ENCODE measurements around the gene BRD1. TPM values are rescaled to one million over a fixed set of nuclear protein-coding genes. Genes with fewer than 3 reads are reported as not detected.

The BRD1 gene
- total and polyA plus RNA-seq, 2 experiments from 2014 or later = 12.3 to 33.8 TPM

- H3K4me1 ChIP-seq (ENCODE audit: insufficient read depth) = no peaks in the 10 kb centered on the region
- DNase-seq (ENCODE audit: low spot score) = no peak
- ATAC-seq = no peak
- Mint-ChIP-seq H3K36me3 (ENCODE audit: low read depth) (peaks cover 39% of the 10 kb centered on the region), H3K27ac (no peak overlapping the region), H3K4me3 (no peak overlapping the region), H3K4me1 (no peaks in the 10 kb centered on the region; the same call in 2 of the 3 replicates), H3K27me3 (ENCODE audit: insufficient read depth, low read depth, poor library complexity) (peaks cover 9% of the 10 kb centered on the region), H3K9me3 (no peaks in the 10 kb centered on the region; the same call in 2 of the 3 replicates)
- no peaks in the 10 kb centered on the region for H3K9me2 ChIP-seq (ENCODE audit: insufficient read depth)
- H3K79me2 ChIP-seq (replicated peaks; ENCODE audit: insufficient read depth) = peaks cover 91% of the 10 kb centered on the region
- no peak overlapping the region for H3K4me3 ChIP-seq
- H3K27ac ChIP-seq (ENCODE audit: low read depth) = no peak overlapping the region
- TF ChIP-seq POLR2AphosphoS5 (IDR thresholded peaks at IDR 0.05; ENCODE audit: low read depth) (no peak), CREB1 (CRISPR knock-in tag; IDR thresholded peaks at IDR 0.05; ENCODE audit: low read depth) (no peak), CTCF (conservative IDR thresholded peaks at IDR 0.05; ENCODE audit: low read depth in 2 of 2) (no peak), EZH2phosphoT487 (IDR thresholded peaks at IDR 0.05; ENCODE audit: unreplicated experiment) (no peak), JUNB (IDR thresholded peaks at IDR 0.05; ENCODE audit: unreplicated experiment) (no peak), ZNF331 (CRISPR knock-in tag; IDR thresholded peaks at IDR 0.05; ENCODE audit: low read depth) (no peak), STAT1 (IDR thresholded peaks at IDR 0.05; ENCODE audit: unreplicated experiment) (no peak), ZNF114 (CRISPR knock-in tag; IDR thresholded peaks at IDR 0.05) (no peak), REST (IDR thresholded peaks at IDR 0.05; ENCODE audit: unreplicated experiment) (no peak), ZNF462 (CRISPR knock-in tag; IDR thresholded peaks at IDR 0.05) (no peak), EZH2 (IDR thresholded peaks at IDR 0.05; ENCODE audit: low read depth, unreplicated experiment) (no peak), ETS1 (IDR thresholded peaks at IDR 0.05) (no peak), NANOG (IDR thresholded peaks at IDR 0.05; ENCODE audit: borderline replicate concordance) (no peak)
- peaks cover 37% of the 10 kb centered on the region; the same call in 1 of the 2 replicates for H4K20me1 ChIP-seq (replicated peaks; ENCODE audit: insufficient read depth)
- no peaks in the 10 kb centered on the region for H3K36me3 ChIP-seq (ENCODE audit: insufficient read depth)
- no peak overlapping the region for H2AFZ ChIP-seq
- 0 out of 2 replicates have a peak, but pooled peaks cover 3% of the 10 kb centered on the region for H3F3A ChIP-seq (replicated peaks; ENCODE audit: low read depth)
- no peaks in the 10 kb centered on the region for H3K27me3 ChIP-seq (ENCODE audit: insufficient read depth)
- no peak overlapping the region for H3K4me2 ChIP-seq
Observed at GRCh38 chr22:49803134-49803533, 24.5 kb downstream of the BRD1 start.

Measured in GM23338 (cell line).